GM20000 (cell line): ENCODE measurements around the gene GAS2L1.

Experiments
- DNase-seq: peaks from one replicate; pipeline ENCODE4 v3.0.0; 2012; ENCODE audit warnings: low spot score
- TF ChIP-seq, protein P1 (sequence below): IDR thresholded peaks from 2 replicates; pipeline ENCODE4 v1.5.1; 2012; ENCODE audit warnings: mild to moderate bottlenecking, control low read depth; ENCODE audit errors: extremely low read depth, missing control alignments

Gene GAS2L1

DNA sequence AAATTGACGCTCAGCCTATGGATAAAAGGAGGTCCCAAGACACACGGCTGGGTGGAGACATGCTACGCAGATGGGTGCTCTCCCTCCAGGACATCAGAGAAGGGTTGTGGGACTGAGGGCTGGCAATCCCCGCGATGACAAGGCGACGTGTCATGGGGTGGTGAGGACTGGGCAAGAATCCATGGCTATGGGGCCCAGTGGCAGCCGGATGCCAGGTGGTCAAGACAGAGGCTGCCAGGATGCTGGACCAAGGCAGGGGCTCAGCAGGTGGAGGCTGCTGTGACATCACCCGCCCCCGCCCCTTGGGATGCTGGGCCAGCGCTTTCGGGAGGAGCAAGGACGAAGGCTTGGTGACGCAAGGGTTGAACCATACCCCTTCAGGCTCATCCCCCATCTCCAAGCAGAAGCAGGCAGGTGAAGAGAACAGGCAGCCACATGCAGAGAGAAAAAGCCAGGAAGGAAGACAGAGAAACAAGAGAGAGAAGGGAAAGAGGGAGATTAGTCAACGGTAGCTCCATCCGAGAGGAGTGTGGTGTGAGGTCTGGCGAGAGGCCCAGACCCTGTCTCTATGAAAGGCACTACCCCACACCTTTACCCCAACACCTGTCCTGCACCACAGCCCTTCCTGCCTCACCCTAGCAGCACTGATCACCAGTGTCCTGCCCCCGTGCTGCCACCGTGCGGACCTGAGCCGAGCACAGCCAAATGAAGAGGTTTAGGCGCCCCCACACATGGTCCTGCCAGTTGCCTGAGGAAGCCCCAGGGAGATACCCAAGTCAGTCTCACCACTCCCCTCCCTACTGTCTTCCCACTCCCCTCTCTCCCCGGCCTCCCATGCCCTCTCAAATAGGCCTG, 33.2 kb downstream of the GAS2L1 start:
- no peak for DNase-seq
- TF ChIP-seq, protein P1, sequence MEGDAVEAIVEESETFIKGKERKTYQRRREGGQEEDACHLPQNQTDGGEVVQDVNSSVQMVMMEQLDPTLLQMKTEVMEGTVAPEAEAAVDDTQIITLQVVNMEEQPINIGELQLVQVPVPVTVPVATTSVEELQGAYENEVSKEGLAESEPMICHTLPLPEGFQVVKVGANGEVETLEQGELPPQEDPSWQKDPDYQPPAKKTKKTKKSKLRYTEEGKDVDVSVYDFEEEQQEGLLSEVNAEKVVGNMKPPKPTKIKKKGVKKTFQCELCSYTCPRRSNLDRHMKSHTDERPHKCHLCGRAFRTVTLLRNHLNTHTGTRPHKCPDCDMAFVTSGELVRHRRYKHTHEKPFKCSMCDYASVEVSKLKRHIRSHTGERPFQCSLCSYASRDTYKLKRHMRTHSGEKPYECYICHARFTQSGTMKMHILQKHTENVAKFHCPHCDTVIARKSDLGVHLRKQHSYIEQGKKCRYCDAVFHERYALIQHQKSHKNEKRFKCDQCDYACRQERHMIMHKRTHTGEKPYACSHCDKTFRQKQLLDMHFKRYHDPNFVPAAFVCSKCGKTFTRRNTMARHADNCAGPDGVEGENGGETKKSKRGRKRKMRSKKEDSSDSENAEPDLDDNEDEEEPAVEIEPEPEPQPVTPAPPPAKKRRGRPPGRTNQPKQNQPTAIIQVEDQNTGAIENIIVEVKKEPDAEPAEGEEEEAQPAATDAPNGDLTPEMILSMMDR, result no peak

DNA sequence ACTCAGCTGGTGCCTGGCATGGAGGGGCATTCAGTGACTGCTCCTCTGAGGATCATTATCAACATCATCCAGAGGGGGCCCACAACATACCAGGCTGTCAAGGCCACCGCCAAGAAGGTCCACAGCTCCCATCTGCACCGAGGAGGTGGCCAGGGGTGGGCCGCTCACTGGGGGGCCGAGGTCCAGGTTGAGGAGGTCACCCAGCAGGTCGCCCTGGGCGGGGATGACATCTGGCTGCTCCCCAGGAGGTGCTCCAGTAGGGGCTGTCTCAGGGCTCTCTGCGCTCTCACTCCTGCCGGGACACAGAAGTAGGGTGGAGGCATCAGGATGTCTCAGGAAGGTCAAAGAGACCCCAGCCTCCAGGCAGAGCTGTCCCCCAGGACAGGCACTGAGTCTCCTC, 34.1 kb downstream of the GAS2L1 start:
- no peak for DNase-seq
- TF ChIP-seq, protein P1, result no peak

DNA sequence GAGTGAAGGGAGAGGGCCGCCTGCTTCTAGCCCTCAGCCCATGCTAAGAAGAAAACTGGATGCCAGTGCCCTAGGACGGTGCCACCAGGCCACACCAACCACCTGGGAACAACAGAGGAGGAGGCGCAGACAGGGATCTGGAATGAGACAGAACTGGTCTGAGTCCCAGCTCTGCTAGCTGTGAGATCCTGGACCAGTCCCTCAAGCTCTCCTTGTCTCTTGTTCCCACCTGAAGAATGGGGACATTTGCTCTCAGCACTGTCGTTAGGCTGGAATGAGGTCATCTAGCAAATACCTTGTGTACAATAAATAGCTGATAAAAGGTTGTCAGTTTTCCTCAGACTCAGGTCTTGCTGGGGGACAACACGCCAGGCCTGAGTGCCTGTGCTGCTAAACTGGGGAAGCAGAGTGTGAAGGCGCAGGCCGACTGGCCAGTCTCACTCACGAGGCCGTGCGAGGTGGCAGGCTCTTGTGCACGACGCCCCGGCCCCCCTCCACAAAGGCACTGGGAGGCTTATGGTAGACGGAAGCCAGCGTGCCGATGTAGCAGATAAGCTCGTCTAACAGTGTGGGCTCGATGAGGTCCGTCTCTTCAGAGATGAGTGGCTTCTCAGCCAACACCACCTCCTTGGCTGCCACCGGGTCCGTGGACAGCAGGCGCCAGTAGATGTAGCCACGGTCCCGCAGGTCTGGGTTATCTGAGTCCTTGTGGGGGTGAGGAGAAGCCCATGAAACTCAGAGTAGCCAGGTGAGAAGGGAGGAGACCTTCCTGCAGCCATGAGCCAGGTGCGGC, 34.8 kb downstream of the GAS2L1 start:
- TF ChIP-seq, protein P1, result no peak
- DNase-seq, result no peak

- TF ChIP-seq, protein P1, result no peak
- DNase-seq, result no peak
Observed at GRCh38 chr22:29341849-29342127, 35.3 kb downstream of the GAS2L1 start.

DNA sequence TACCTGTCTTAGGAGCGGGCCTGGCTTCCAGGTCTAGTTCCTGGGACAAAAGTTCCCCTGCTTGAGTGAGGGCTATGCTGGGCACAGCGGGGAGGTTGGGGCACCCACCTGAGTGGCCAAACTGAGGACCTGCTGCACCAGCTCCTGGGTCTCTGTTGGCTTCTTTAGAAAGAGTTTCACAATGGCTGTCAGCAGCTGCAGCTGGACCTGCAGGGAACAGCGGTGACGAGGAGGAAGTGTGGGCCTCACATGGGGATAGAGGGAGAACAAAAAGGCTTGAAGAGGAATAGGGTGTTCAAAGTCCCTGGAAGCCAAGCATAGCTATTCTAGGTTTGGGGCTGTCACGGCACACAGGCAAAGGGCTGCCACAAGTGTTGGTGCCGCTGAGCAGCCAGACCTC, 35.7 kb downstream of the GAS2L1 start:
- DNase-seq, result no peak
- TF ChIP-seq, protein P1, result no peak

- TF ChIP-seq, protein P1, result no peak
- no peak for DNase-seq
Observed at GRCh38 chr22:29342577-29343312, 36.3 kb downstream of the GAS2L1 start.
